NCI-H1436 treated with DMSO at 0.1 percent for 48 hours (cell line): ENCODE data around the gene FAM163B.

Experiments
- DNase-seq: peaks from one replicate; lab custom pipeline; 2025; lab: John Stamatoyannopoulos, UW

The FAM163B gene

GRCh38 chr9:133615606-133616188 is 6.5 kb upstream of the FAM163B start:
- no peak for DNase-seq

- DNase-seq, result no peak
These were observed 6.0 kb upstream of the FAM163B start for GRCh38 chr9:133615186-133615585.

- DNase-seq, result no peak
These were observed 5.5 kb upstream of the FAM163B start for GRCh38 chr9:133614678-133615077.

- no peak for DNase-seq
These were observed 4.9 kb upstream of the FAM163B start for GRCh38 chr9:133614056-133614455.

GRCh38 chr9:133613432-133613831 is 4.2 kb upstream of the FAM163B start:
- no peak for DNase-seq

GRCh38 chr9:133612816-133613215 is 3.6 kb upstream of the FAM163B start:
- no peak for DNase-seq

GRCh38 chr9:133612051-133612450 is 2.9 kb upstream of the FAM163B start:
- no peak for DNase-seq

- peak; percentile 72 for DNase-seq
These were observed 1.7 kb upstream of the FAM163B start for GRCh38 chr9:133610845-133611244.

GRCh38 chr9:133608889-133609288 is 300 bp downstream of the FAM163B start:
- DNase-seq, result no peak

GRCh38 chr9:133608382-133608781 is 807 bp downstream of the FAM163B start:
- no peak for DNase-seq

- no peak for DNase-seq
These were observed 1.2 kb downstream of the FAM163B start for GRCh38 chr9:133607976-133608375.

- DNase-seq, result no peak
These were observed 1.8 kb downstream of the FAM163B start for GRCh38 chr9:133607381-133607780.

GRCh38 chr9:133606708-133607025 is 2.5 kb downstream of the FAM163B start:
- no peak for DNase-seq

- DNase-seq, result no peak
These were observed 3.1 kb downstream of the FAM163B start for GRCh38 chr9:133605856-133606707.

GRCh38 chr9:133605446-133605845 is 3.7 kb downstream of the FAM163B start:
- DNase-seq, result no peak

- DNase-seq, result no peak
These were observed 4.3 kb downstream of the FAM163B start for GRCh38 chr9:133604856-133605255.

GRCh38 chr9:133604214-133604613 is 5.0 kb downstream of the FAM163B start:
- no peak for DNase-seq

GRCh38 chr9:133603135-133603927 is 5.9 kb downstream of the FAM163B start:
- DNase-seq, result no peak

- no peak for DNase-seq
These were observed 6.9 kb downstream of the FAM163B start for GRCh38 chr9:133602277-133602676.

GRCh38 chr9:133601746-133602145 is 7.4 kb downstream of the FAM163B start:
- no peak for DNase-seq

GRCh38 chr9:133600739-133601138 is 8.4 kb downstream of the FAM163B start:
- DNase-seq, result no peak

GRCh38 chr9:133599470-133600173 is 9.6 kb downstream of the FAM163B start:
- DNase-seq, result no peak
